Measurements from ENCODE around the gene SORCS2. TPM values are rescaled to one million over a fixed set of nuclear protein-coding genes. Genes with fewer than 3 reads are reported as not detected.
A peak's percentile ranks its signal among the peaks of the same experiment; 100 is the strongest.

The SORCS2 gene
- total RNA-seq, 1 experiment from 2014 or later, result 0.15 TPM

- CTCF ChIA-PET, result no interaction called here
These were observed 165.0 kb downstream of the SORCS2 start for GRCh38 chr4:7357323-7357722.

GRCh38 chr4:7358100-7358735, 165.9 kb downstream of the SORCS2 start:
- no TSS peak for BruUV-seq (replicated peaks)
- ChIA-PET POLR2A (no interaction called here), CTCF (interaction anchor here (0.7 kb wide), 1 partner anchor 199 kb away, joined by 3 read pairs; no protein-coding TSS in a partner anchor)
- TF ChIP-seq REST (IDR thresholded peaks at IDR 0.05; ENCODE audit: insufficient read depth in 1 of 2, low read depth in 2 of 2, low read length in 1 of 2) (no peak), TCF7L2 (IDR thresholded peaks at IDR 0.05; ENCODE audit: low read depth, low read length) (peak; percentile 54; the same call in 1 of the 2 replicates)
- in situ Hi-C loops (cut with HindIII; ENCODE audit: low pct_unique_long_range_greater_than_20kb, low sequenced_read_pairs), result no loop called here
- no peaks in the 10 kb centered on the region for H3K27me3 ChIP-seq (ENCODE audit: control insufficient read depth, insufficient read depth, low read length)
- no peaks in the 10 kb centered on the region for H3K36me3 ChIP-seq (ENCODE audit: control insufficient read depth, insufficient read depth, low read length)
- H3K4me3 ChIP-seq (ENCODE audit: low read depth in 2 of 2, low read length in 2 of 2), result no peak overlapping the region
- no peaks in the 10 kb centered on the region for H3K9me3 ChIP-seq (ENCODE audit: control insufficient read depth, insufficient read depth, low read depth, low read length)
- DNase-seq (ENCODE audit: low read depth, low spot score), result peak; percentile 69
- ATAC-seq, result peak; percentile 83
- H3K4me1 ChIP-seq (ENCODE audit: control insufficient read depth, insufficient read depth, low read length), result no peaks in the 10 kb centered on the region
- intact Hi-C loops (cut with micrococcal nuclease; ENCODE audit: unreplicated experiment), result no loop called here
- no peak overlapping the region for H3K27ac ChIP-seq (ENCODE audit: low read length)

More at GRCh38 chr4:7357323-7357722, 165.0 kb downstream of the SORCS2 start:
- no peaks in the 10 kb centered on the region for H3K27me3 ChIP-seq (ENCODE audit: control insufficient read depth, insufficient read depth, low read length)
- ATAC-seq, result no peak
- no peak overlapping the region for H3K27ac ChIP-seq (ENCODE audit: low read length)
- H3K9me3 ChIP-seq (ENCODE audit: control insufficient read depth, insufficient read depth, low read depth, low read length), result no peaks in the 10 kb centered on the region
- POLR2A ChIA-PET, result no interaction called here
- no peak for DNase-seq (ENCODE audit: low read depth, low spot score)
- BruUV-seq (replicated peaks), result no TSS peak
- in situ Hi-C loops (cut with HindIII; ENCODE audit: low pct_unique_long_range_greater_than_20kb, low sequenced_read_pairs) (no loop called here), intact Hi-C loops (cut with micrococcal nuclease; ENCODE audit: unreplicated experiment) (no loop called here)
- H3K4me3 ChIP-seq (ENCODE audit: low read depth in 2 of 2, low read length in 2 of 2), result no peak overlapping the region
- no peaks in the 10 kb centered on the region for H3K4me1 ChIP-seq (ENCODE audit: control insufficient read depth, insufficient read depth, low read length)
- H3K36me3 ChIP-seq (ENCODE audit: control insufficient read depth, insufficient read depth, low read length), result no peaks in the 10 kb centered on the region
- TF ChIP-seq SIN3A (IDR thresholded peaks at IDR 0.05; ENCODE audit: borderline replicate concordance, insufficient read depth, low read depth, low read length) (no peak), REST (IDR thresholded peaks at IDR 0.05; ENCODE audit: insufficient read depth in 1 of 2, low read depth in 2 of 2, low read length in 1 of 2) (no peak), POLR2AphosphoS5 (IDR thresholded peaks at IDR 0.05; ENCODE audit: low read depth, low read length) (no peak), TCF7L2 (IDR thresholded peaks at IDR 0.05; ENCODE audit: low read depth, low read length) (no peak), CTCF (IDR thresholded peaks at IDR 0.05) (no peak)

Measured in Panc1 (cell line).